ENCODE data around the gene PLXND1.
A peak's percentile ranks its signal among the peaks of the same experiment; 100 is the strongest.

Gene PLXND1

DNA sequence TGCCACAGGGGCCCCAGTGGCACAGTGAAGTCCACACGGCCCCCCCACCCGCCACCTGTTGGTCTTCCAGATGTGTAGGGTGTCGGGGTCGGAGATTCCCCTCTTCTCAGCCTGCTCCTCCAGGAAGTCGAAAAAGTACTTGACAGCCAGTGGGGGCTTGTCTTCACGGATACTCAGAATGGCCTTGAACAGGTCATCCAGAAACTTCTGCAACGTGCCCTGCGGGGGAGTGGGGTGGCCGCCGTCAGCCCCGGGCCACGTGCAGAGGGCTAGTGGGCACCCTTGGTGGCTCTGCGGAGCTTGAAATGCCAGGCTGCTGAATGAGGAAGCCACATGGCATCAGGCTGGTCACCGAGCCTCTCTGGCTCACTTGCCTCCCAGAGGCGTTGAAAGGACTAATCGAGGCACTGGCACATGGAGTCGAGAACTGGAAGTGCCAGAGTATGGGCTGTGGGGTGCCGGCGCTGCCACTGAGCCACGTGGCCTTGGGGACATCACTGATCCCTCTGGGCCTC lies 46.9 kb downstream of the PLXND1 start:
- Histone ChIP-seq H3K9ac (ENCODE audit: low read depth, low read length, poor library complexity, severe bottlenecking) (no peak overlapping the region), H3K79me2 (ENCODE audit: insufficient read depth, low read length) (no peaks in the 10 kb centered on the region), H2AFZ (ENCODE audit: low read length) (no peak overlapping the region), H3K9me2 (replicated peaks; ENCODE audit: low read depth, low read length) (no peaks in the 10 kb centered on the region), H3K9me3 (ENCODE audit: insufficient read depth, low read depth, low read length) (no peaks in the 10 kb centered on the region), H3K4me1 (ENCODE audit: insufficient read depth, low read length, poor library complexity, severe bottlenecking) (peaks cover 15% of the 10 kb centered on the region), H3F3A (ENCODE audit: low read depth) (no peaks in the 10 kb centered on the region), H3K4me2 (ENCODE audit: low read depth, low read length, poor library complexity, severe bottlenecking) (no peak overlapping the region), H3K4me3 (ENCODE audit: low read length, poor library complexity, severe bottlenecking) (no peak overlapping the region), H4K20me1 (ENCODE audit: insufficient read depth, low read length, poor library complexity, severe bottlenecking) (no peaks in the 10 kb centered on the region), H3K27me3 (ENCODE audit: insufficient read depth, low read length, poor library complexity, severe bottlenecking) (no peaks in the 10 kb centered on the region), H3K36me3 (ENCODE audit: insufficient read depth, low read length) (peaks cover 26% of the 10 kb centered on the region; the same call in 1 of the 2 replicates)
- TF ChIP-seq EZH2phosphoT487 (IDR thresholded peaks at IDR 0.05; ENCODE audit: borderline replicate concordance): no peak

DNA sequence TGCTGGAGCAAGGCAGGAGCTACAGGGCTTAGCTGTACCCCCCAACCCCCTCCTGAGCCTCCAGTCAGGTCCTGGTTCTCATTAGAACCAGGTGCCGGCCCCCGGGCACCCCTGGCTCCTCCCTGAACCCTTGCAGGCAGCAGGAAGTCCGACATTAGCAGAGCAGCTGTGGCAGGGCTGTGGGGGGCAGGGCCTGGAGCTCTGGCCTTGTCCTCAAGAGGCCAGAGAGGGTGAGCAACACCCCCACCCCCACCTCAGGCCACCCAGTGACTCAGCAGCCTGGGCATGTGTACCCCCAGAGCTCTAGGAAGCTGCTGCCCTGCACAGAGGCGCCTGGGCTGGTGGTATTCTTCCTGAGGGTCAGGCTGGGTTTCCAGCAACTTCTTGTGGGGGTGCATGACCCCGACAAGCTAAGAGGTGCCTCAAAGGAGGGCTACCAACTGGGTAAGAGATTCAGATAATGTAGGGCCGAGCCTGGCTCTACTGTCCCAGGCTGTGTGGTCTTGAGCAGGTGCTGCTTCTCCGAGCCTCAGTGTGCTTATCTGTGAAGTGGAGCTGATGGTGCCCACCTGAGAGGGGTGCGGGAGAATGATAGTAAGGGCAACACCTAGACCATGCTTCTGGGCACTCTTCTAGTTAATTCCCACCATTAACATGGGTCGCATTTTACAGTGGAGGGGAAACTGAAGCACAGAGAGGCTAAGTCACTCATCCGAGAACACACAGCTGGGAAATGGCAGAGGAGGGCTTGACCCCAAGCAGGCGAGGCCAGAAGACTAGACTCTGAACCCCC lies 47.5 kb downstream of the PLXND1 start:
- Histone ChIP-seq H4K20me1 (ENCODE audit: insufficient read depth, low read length, poor library complexity, severe bottlenecking) (no peaks in the 10 kb centered on the region), H3K4me2 (ENCODE audit: low read depth, low read length, poor library complexity, severe bottlenecking) (peak overlapping the region; percentile 22), H3K4me3 (ENCODE audit: low read length, poor library complexity, severe bottlenecking) (no peak overlapping the region), H3K36me3 (ENCODE audit: insufficient read depth, low read length) (peaks cover 26% of the 10 kb centered on the region; the same call in 1 of the 2 replicates), H3K9ac (ENCODE audit: low read depth, low read length, poor library complexity, severe bottlenecking) (peak overlapping the region; percentile 7), H3K27me3 (ENCODE audit: insufficient read depth, low read length, poor library complexity, severe bottlenecking) (no peaks in the 10 kb centered on the region), H3K4me1 (ENCODE audit: insufficient read depth, low read length, poor library complexity, severe bottlenecking) (peaks cover 15% of the 10 kb centered on the region), H2AFZ (ENCODE audit: low read length) (no peak overlapping the region), H3K79me2 (ENCODE audit: insufficient read depth, low read length) (no peaks in the 10 kb centered on the region), H3F3A (ENCODE audit: low read depth) (no peaks in the 10 kb centered on the region), H3K9me2 (replicated peaks; ENCODE audit: low read depth, low read length) (no peaks in the 10 kb centered on the region), H3K9me3 (ENCODE audit: insufficient read depth, low read depth, low read length) (no peaks in the 10 kb centered on the region)
- TF ChIP-seq, protein P1, sequence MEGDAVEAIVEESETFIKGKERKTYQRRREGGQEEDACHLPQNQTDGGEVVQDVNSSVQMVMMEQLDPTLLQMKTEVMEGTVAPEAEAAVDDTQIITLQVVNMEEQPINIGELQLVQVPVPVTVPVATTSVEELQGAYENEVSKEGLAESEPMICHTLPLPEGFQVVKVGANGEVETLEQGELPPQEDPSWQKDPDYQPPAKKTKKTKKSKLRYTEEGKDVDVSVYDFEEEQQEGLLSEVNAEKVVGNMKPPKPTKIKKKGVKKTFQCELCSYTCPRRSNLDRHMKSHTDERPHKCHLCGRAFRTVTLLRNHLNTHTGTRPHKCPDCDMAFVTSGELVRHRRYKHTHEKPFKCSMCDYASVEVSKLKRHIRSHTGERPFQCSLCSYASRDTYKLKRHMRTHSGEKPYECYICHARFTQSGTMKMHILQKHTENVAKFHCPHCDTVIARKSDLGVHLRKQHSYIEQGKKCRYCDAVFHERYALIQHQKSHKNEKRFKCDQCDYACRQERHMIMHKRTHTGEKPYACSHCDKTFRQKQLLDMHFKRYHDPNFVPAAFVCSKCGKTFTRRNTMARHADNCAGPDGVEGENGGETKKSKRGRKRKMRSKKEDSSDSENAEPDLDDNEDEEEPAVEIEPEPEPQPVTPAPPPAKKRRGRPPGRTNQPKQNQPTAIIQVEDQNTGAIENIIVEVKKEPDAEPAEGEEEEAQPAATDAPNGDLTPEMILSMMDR (conservative IDR thresholded peaks at IDR 0.05; ENCODE audit: low read length): no peak
- TF ChIP-seq EZH2phosphoT487 (IDR thresholded peaks at IDR 0.05; ENCODE audit: borderline replicate concordance): no peak

DNA sequence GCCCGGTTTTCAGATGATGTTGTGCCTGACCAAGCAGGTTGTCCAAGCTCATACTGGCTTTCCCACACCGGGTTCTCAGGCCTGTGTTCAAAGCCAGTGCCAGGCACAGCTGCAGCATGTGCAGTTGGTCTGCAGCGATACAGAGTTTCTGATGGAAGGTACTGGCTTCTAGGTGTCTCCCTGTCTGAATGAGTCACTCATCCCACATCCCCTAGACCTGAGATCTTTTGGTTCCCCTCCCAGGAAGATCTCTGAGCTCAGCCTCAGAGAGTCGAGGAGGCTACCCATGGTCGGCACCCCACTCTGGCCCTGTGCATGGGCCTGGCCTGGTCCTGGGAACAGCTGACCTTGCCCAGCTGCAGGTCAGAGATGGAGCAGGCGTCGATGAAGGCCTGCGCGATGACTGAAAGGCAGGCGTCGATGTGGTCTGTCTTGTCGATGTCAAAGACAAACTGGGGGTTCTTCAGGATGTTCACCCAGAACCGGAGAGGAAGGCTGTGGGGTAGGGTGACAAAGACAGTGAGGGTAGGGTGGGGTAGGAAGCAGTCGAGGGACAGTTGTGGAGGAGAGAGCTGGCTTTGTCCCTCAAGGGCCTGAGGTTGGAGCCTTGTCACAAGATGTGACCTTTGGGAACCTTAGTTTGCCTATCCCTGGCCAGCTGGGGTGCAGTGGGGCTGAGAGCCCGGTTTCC lies 48.2 kb downstream of the PLXND1 start:
- Histone ChIP-seq H3K4me1 (ENCODE audit: insufficient read depth, low read length, poor library complexity, severe bottlenecking) (peaks cover 15% of the 10 kb centered on the region), H3K79me2 (ENCODE audit: insufficient read depth, low read length) (no peaks in the 10 kb centered on the region), H3K9ac (ENCODE audit: low read depth, low read length, poor library complexity, severe bottlenecking) (peak overlapping the region; percentile 7), H3K27me3 (ENCODE audit: insufficient read depth, low read length, poor library complexity, severe bottlenecking) (no peaks in the 10 kb centered on the region), H2AFZ (ENCODE audit: low read length) (no peak overlapping the region), H3K4me2 (ENCODE audit: low read depth, low read length, poor library complexity, severe bottlenecking) (peak overlapping the region; percentile 22), H3K4me3 (ENCODE audit: low read length, poor library complexity, severe bottlenecking) (no peak overlapping the region), H3K9me2 (replicated peaks; ENCODE audit: low read depth, low read length) (no peaks in the 10 kb centered on the region), H3K9me3 (ENCODE audit: insufficient read depth, low read depth, low read length) (no peaks in the 10 kb centered on the region), H4K20me1 (ENCODE audit: insufficient read depth, low read length, poor library complexity, severe bottlenecking) (no peaks in the 10 kb centered on the region), H3F3A (ENCODE audit: low read depth) (no peaks in the 10 kb centered on the region), H3K36me3 (ENCODE audit: insufficient read depth, low read length) (peaks cover 26% of the 10 kb centered on the region; the same call in 1 of the 2 replicates)
- TF ChIP-seq, protein P1 (conservative IDR thresholded peaks at IDR 0.05; ENCODE audit: low read length): no peak
